Measurements from ENCODE around the gene CNIH3.

CNIH3 gene

DNA sequence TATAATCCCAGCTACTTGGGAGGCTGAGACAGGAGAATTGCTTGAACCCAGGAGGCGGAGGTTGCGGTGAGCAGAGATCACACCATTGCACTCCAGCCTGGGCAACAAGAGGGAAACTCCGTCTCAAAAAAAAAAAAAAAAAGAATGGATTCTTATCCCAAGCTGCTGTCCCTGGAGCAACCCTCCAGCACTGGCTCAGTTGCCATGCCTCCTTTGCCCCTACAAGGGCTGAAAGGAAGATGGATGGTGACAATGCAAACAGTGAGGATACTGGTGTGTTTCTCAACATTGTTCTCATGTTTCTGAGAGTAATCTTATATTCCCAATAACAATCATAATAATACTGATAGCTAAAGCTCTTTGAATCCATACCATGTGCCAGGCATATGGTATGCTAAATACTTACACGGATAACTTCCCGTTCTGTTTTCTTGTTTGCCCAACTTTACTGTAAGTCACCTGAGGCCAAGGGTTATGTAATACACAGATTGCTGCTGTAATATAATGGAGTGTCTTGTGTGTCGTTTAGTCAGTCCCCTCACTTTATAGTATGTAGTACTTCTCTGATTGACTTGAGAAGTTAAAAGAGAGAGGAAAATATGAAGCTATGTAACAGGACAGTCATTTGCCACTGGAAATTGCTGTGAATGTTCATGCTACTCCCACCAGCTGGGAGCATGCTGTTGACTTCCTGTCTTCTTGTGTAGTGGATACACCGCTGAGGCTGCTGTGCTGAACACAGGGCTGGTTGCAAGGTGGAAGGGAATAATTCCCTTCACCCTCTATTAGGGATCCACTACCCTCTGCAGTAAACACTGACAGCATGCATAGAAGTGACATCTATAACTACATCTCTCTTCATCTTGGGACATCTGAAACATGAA is 153.6 kb downstream of the CNIH3 start:
- ATAC-seq, result peak; percentile 69

DNA sequence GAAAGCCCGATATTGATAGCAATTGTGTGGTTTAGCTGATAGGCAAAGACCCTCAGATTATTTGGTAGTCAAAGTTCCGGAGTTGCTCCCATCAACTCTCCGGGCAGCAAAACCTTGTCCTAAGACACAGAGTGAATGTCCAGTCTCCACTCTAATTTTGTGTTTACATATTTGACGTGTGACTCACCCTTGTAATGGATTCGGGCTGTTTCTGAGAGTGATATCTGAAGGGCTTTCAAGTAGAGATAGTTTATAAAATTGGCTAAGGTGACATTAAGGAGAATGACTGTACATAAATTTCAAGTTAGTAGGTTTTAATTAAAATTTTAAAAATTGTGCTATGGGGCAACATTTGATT is 154.2 kb downstream of the CNIH3 start:
- ATAC-seq, result peak; percentile 97
- TF ChIP-seq GLIS3 (CRISPR knock-in tag; IDR thresholded peaks at IDR 0.05) (no peak), SNAI2 (CRISPR knock-in tag; IDR thresholded peaks at IDR 0.05) (no peak), ZFP30 (CRISPR knock-in tag; IDR thresholded peaks at IDR 0.05) (no peak), RARB (CRISPR knock-in tag; IDR thresholded peaks at IDR 0.05) (no peak), ZNF8 (CRISPR knock-in tag; IDR thresholded peaks at IDR 0.05) (no peak), TCF4 (CRISPR knock-in tag; IDR thresholded peaks at IDR 0.05; ENCODE audit: borderline replicate concordance) (no peak), CSDC2 (CRISPR knock-in tag; IDR thresholded peaks at IDR 0.05) (no peak), ESRRG (CRISPR knock-in tag; IDR thresholded peaks at IDR 0.05) (no peak), ZC3H10 (CRISPR knock-in tag; IDR thresholded peaks at IDR 0.05) (peak; percentile 76), TOX (CRISPR knock-in tag; IDR thresholded peaks at IDR 0.05; ENCODE audit: borderline replicate concordance) (0 out of 2 replicates have a peak, but pooled peaks have one; percentile 53)
- TF ChIP-seq, protein P1, sequence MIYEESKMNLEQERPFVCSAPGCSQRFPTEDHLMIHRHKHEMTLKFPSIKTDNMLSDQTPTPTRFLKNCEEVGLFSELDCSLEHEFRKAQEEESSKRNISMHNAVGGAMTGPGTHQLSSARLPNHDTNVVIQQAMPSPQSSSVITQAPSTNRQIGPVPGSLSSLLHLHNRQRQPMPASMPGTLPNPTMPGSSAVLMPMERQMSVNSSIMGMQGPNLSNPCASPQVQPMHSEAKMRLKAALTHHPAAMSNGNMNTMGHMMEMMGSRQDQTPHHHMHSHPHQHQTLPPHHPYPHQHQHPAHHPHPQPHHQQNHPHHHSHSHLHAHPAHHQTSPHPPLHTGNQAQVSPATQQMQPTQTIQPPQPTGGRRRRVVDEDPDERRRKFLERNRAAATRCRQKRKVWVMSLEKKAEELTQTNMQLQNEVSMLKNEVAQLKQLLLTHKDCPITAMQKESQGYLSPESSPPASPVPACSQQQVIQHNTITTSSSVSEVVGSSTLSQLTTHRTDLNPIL (CRISPR knock-in tag; IDR thresholded peaks at IDR 0.05; ENCODE audit: low read depth), result no peak
- TF ChIP-seq, protein P2, sequence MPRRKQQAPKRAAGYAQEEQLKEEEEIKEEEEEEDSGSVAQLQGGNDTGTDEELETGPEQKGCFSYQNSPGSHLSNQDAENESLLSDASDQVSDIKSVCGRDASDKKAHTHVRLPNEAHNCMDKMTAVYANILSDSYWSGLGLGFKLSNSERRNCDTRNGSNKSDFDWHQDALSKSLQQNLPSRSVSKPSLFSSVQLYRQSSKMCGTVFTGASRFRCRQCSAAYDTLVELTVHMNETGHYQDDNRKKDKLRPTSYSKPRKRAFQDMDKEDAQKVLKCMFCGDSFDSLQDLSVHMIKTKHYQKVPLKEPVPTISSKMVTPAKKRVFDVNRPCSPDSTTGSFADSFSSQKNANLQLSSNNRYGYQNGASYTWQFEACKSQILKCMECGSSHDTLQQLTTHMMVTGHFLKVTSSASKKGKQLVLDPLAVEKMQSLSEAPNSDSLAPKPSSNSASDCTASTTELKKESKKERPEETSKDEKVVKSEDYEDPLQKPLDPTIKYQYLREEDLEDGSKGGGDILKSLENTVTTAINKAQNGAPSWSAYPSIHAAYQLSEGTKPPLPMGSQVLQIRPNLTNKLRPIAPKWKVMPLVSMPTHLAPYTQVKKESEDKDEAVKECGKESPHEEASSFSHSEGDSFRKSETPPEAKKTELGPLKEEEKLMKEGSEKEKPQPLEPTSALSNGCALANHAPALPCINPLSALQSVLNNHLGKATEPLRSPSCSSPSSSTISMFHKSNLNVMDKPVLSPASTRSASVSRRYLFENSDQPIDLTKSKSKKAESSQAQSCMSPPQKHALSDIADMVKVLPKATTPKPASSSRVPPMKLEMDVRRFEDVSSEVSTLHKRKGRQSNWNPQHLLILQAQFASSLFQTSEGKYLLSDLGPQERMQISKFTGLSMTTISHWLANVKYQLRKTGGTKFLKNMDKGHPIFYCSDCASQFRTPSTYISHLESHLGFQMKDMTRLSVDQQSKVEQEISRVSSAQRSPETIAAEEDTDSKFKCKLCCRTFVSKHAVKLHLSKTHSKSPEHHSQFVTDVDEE (CRISPR knock-in tag; IDR thresholded peaks at IDR 0.05), result no peak
- TF ChIP-seq, protein P3, sequence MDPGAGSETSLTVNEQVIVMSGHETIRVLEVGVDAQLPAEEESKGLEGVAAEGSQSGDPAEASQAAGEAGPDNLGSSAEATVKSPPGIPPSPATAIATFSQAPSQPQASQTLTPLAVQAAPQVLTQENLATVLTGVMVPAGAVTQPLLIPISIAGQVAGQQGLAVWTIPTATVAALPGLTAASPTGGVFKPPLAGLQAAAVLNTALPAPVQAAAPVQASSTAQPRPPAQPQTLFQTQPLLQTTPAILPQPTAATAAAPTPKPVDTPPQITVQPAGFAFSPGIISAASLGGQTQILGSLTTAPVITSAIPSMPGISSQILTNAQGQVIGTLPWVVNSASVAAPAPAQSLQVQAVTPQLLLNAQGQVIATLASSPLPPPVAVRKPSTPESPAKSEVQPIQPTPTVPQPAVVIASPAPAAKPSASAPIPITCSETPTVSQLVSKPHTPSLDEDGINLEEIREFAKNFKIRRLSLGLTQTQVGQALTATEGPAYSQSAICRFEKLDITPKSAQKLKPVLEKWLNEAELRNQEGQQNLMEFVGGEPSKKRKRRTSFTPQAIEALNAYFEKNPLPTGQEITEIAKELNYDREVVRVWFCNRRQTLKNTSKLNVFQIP (CRISPR knock-in tag; IDR thresholded peaks at IDR 0.05; ENCODE audit: borderline replicate concordance, low read depth), result no peak
- TF ChIP-seq, protein P4, sequence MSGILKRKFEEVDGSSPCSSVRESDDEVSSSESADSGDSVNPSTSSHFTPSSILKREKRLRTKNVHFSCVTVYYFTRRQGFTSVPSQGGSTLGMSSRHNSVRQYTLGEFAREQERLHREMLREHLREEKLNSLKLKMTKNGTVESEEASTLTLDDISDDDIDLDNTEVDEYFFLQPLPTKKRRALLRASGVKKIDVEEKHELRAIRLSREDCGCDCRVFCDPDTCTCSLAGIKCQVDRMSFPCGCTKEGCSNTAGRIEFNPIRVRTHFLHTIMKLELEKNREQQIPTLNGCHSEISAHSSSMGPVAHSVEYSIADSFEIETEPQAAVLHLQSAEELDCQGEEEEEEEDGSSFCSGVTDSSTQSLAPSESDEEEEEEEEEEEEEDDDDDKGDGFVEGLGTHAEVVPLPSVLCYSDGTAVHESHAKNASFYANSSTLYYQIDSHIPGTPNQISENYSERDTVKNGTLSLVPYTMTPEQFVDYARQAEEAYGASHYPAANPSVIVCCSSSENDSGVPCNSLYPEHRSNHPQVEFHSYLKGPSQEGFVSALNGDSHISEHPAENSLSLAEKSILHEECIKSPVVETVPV (CRISPR knock-in tag; IDR thresholded peaks at IDR 0.05), result no peak

More for the DNA sequence above, 153.6 kb downstream of the CNIH3 start:
- no peak for TF ChIP-seq ZFP3 (CRISPR knock-in tag; IDR thresholded peaks at IDR 0.05)
- no peak for TF ChIP-seq CSDC2 (CRISPR knock-in tag; IDR thresholded peaks at IDR 0.05)
- no peak for TF ChIP-seq ZNF565 (CRISPR knock-in tag; conservative IDR thresholded peaks at IDR 0.05; ENCODE audit: low read depth)
- no peak for TF ChIP-seq PATZ1 (CRISPR knock-in tag; IDR thresholded peaks at IDR 0.05; ENCODE audit: borderline replicate concordance)
- TF ChIP-seq ARNTL (CRISPR knock-in tag; IDR thresholded peaks at IDR 0.05; ENCODE audit: borderline replicate concordance, low read depth), result no peak
- TF ChIP-seq ZC3H10 (CRISPR knock-in tag; IDR thresholded peaks at IDR 0.05), result no peak
- no peak for TF ChIP-seq OSR1 (CRISPR knock-in tag; IDR thresholded peaks at IDR 0.05)
- TF ChIP-seq ZNF8 (CRISPR knock-in tag; IDR thresholded peaks at IDR 0.05), result no peak
- no peak for TF ChIP-seq PPARA (CRISPR knock-in tag; IDR thresholded peaks at IDR 0.05; ENCODE audit: borderline replicate concordance)
- TF ChIP-seq, protein P2 (CRISPR knock-in tag; IDR thresholded peaks at IDR 0.05), result no peak
- TF ChIP-seq ESRRG (CRISPR knock-in tag; IDR thresholded peaks at IDR 0.05), result no peak
- TF ChIP-seq RARB (CRISPR knock-in tag; IDR thresholded peaks at IDR 0.05), result no peak
- TF ChIP-seq, protein P4 (CRISPR knock-in tag; IDR thresholded peaks at IDR 0.05), result no peak

All from SK-N-SH treated with all-trans-retinoic acid at 6 μM for 48 hours (cell line).